CD4-positive, alpha-beta T cell treated with Interleukin-4 for 1 hour (primary cell): ENCODE measurements around the gene DNM1.
A peak's percentile ranks its signal among the peaks of the same experiment; 100 is the strongest.
"Not testable (repeated sequence)": the region's sequence is repeated elsewhere in the genome, so short reads cannot be mapped to it uniquely, and the experiment has no call there.

Experiments used
- DNase-seq, 2 donors: peaks; one replicate each; pipeline ENCODE4 v3.0.0-alpha.2; 2020 to 2022

The DNM1 gene

GRCh38 chr9:128226412-128226801 lies 23.2 kb downstream of the DNM1 start:
- DNase-seq: no peak

- DNase-seq: not testable (repeated sequence)
Measured at GRCh38 chr9:128230897-128231296, 27.7 kb downstream of the DNM1 start.

- no peak for DNase-seq
Measured at GRCh38 chr9:128231638-128232527, 28.7 kb downstream of the DNM1 start.

GRCh38 chr9:128232528-128233428 lies 29.6 kb downstream of the DNM1 start:
- no peak for DNase-seq

GRCh38 chr9:128233817-128234406 lies 30.7 kb downstream of the DNM1 start:
- no peak for DNase-seq

GRCh38 chr9:128242124-128242523 lies 38.9 kb downstream of the DNM1 start:
- no peak for DNase-seq

- no peak for DNase-seq
Measured at GRCh38 chr9:128242828-128243214, 39.6 kb downstream of the DNM1 start.

GRCh38 chr9:128243215-128244018 lies 40.2 kb downstream of the DNM1 start:
- DNase-seq: no peak

GRCh38 chr9:128244091-128244836 lies 41.1 kb downstream of the DNM1 start:
- no peak for DNase-seq

- peak in 1 of 2 donors; percentile 23 for DNase-seq
Measured at GRCh38 chr9:128244837-128245231, 41.7 kb downstream of the DNM1 start.

GRCh38 chr9:128245421-128246151 lies 42.4 kb downstream of the DNM1 start:
- no peak for DNase-seq

GRCh38 chr9:128246471-128246870 lies 43.3 kb downstream of the DNM1 start:
- no peak for DNase-seq

GRCh38 chr9:128247226-128247803 lies 44.1 kb downstream of the DNM1 start:
- no peak for DNase-seq

- DNase-seq: no peak
Measured at GRCh38 chr9:128249558-128249907, 46.4 kb downstream of the DNM1 start.

GRCh38 chr9:128249908-128250838 lies 47.0 kb downstream of the DNM1 start:
- DNase-seq: peak; percentile 95 to 97

GRCh38 chr9:128250839-128251731 lies 47.9 kb downstream of the DNM1 start:
- DNase-seq: no peak

GRCh38 chr9:128251732-128252100 lies 48.5 kb downstream of the DNM1 start:
- DNase-seq: no peak

- no peak for DNase-seq
Measured at GRCh38 chr9:128252317-128253139, 49.3 kb downstream of the DNM1 start.
